Skeletal muscle cell (primary cell): Measurements from ENCODE around the gene RUVBL2.

Experiments used
- DNase-seq: peaks from one replicate; pipeline ENCODE4 v3.0.0-alpha.2; 2010; ENCODE audit warnings: low read depth
- H3K4me3 ChIP-seq: 2 replicates; pipeline ENCODE4 v1.5.1; 2011; ENCODE audit warnings: low read depth, mild to moderate bottlenecking, control low read depth, low read length, moderate library complexity

The RUVBL2 gene

GRCh38 chr19:48963371-48964204 lies 30.1 kb upstream of the RUVBL2 start:
- no peak for DNase-seq

GRCh38 chr19:48964205-48965039 lies 29.3 kb upstream of the RUVBL2 start:
- no peak for DNase-seq
- H3K4me3 ChIP-seq = peak overlapping the region; percentile 31

More at GRCh38 chr19:48963371-48964204, 30.1 kb upstream of the RUVBL2 start:
- H3K4me3 ChIP-seq = peak overlapping the region; percentile 31

GRCh38 chr19:48965040-48965805 lies 28.5 kb upstream of the RUVBL2 start, which contains the start of gene FTL:
TSS of gene FTL (plus strand) at chr19:48965309. CDS start at chr19:48965508, 199 bp downstream.
- H3K4me3 ChIP-seq = peak within 1 kb of the TSS; percentile 88

GRCh38 chr19:48965806-48966540 lies 27.7 kb upstream of the RUVBL2 start:
- no peak for DNase-seq
- peak overlapping the region; percentile 88 for H3K4me3 ChIP-seq

More at GRCh38 chr19:48965040-48965805, 28.5 kb upstream of the RUVBL2 start, which contains the start of gene FTL:
- peak; percentile 88 for DNase-seq

- no peak for DNase-seq
- H3K4me3 ChIP-seq = peak overlapping the region; percentile 88
Measured at GRCh38 chr19:48966541-48967345, 26.9 kb upstream of the RUVBL2 start.

GRCh38 chr19:48967346-48968178 lies 26.1 kb upstream of the RUVBL2 start:
- no peak for DNase-seq

GRCh38 chr19:48968179-48968661 lies 25.5 kb upstream of the RUVBL2 start:
- H3K4me3 ChIP-seq = no peak overlapping the region
- no peak for DNase-seq

More at GRCh38 chr19:48967346-48968178, 26.1 kb upstream of the RUVBL2 start:
- peak overlapping the region; percentile 88 for H3K4me3 ChIP-seq

- no peak overlapping the region for H3K4me3 ChIP-seq
- DNase-seq = no peak
Measured at GRCh38 chr19:48968813-48969218, 24.9 kb upstream of the RUVBL2 start.

GRCh38 chr19:48969276-48970138 lies 24.2 kb upstream of the RUVBL2 start:
- no peak for DNase-seq
- no peak overlapping the region for H3K4me3 ChIP-seq

- no peak for DNase-seq
- no peak overlapping the region for H3K4me3 ChIP-seq
Measured at GRCh38 chr19:48970139-48970766, 23.4 kb upstream of the RUVBL2 start.

GRCh38 chr19:48970923-48971395 lies 22.7 kb upstream of the RUVBL2 start:
- DNase-seq = no peak
- no peak overlapping the region for H3K4me3 ChIP-seq

- DNase-seq = no peak
- no peak overlapping the region for H3K4me3 ChIP-seq
Measured at GRCh38 chr19:48975947-48976847, 17.5 kb upstream of the RUVBL2 start.

- no peak overlapping the region for H3K4me3 ChIP-seq
- DNase-seq = no peak
Measured at GRCh38 chr19:48977061-48977460, 16.6 kb upstream of the RUVBL2 start.

- no peak overlapping the region for H3K4me3 ChIP-seq
- DNase-seq = no peak
Measured at GRCh38 chr19:48982280-48982679, 11.4 kb upstream of the RUVBL2 start.

- no peak overlapping the region for H3K4me3 ChIP-seq
- DNase-seq = no peak
Measured at GRCh38 chr19:48985711-48986110, 8.0 kb upstream of the RUVBL2 start.
